Erythroblast (primary cell): ENCODE data around the gene MED31.

Source experiments
- GATA1 ChIP-seq: IDR thresholded peaks from 2 replicates; pipeline ENCODE4 v1.6.1; 2011; ENCODE audit warnings: low read depth, mild to moderate bottlenecking, control low read depth, low read length, moderate library complexity
- POLR2A ChIP-seq: IDR thresholded peaks from 2 replicates; pipeline ENCODE4 v1.6.1; 2011; ENCODE audit warnings: mild to moderate bottlenecking, low read length

GRCh38 chr17:6597727-6598126 is 53.7 kb downstream of the MED31 start:
- TF ChIP-seq POLR2A (no peak), GATA1 (no peak)
